GM20000 (cell line): ENCODE results near the gene ABCF3.

Experiments used
- DNase-seq: peaks from one replicate; pipeline ENCODE4 v3.0.0; 2012; ENCODE audit warnings: low spot score
- TF ChIP-seq, protein P1 (sequence below): IDR thresholded peaks from 2 replicates; pipeline ENCODE4 v1.5.1; 2012; ENCODE audit warnings: mild to moderate bottlenecking, control low read depth; ENCODE audit errors: extremely low read depth, missing control alignments

The ABCF3 gene

DNA sequence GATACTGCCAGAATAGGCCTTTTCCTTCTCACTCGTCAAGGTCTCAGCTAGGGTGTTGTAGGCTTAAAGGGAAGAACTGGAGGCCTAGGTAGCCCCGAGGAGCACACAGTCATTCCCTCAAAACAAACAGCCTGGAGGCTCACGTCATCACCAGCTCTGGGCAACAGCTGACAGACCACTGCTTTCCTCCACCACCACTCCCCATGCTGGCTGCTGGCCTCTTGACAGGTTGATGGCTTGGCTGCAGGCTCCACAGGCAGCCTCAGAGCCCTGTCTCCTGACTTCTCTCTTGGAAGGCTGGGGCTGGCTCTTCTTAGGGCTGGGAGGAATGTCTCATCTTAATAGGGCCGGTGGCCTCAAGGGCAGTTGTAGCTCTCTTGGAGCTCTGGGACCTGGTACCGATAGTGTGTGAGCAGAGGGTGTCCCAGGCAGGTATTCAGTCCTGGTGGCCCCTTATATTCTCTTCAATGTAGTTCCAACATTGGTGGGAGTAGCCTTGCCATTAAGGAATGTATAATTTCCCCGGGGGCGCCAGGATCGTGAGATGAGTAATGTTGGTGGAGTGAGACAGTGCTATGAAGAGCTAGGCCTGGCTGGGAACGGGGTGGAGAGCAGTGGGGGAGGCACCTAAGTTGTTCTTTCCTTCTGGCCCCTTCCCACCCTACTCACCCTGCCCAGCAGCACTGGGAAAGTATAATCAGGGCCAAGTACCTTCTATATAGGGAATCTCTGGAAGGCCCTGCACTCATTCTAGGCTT is 17.5 kb upstream of the ABCF3 start:
- DNase-seq = no peak
- TF ChIP-seq, protein P1, sequence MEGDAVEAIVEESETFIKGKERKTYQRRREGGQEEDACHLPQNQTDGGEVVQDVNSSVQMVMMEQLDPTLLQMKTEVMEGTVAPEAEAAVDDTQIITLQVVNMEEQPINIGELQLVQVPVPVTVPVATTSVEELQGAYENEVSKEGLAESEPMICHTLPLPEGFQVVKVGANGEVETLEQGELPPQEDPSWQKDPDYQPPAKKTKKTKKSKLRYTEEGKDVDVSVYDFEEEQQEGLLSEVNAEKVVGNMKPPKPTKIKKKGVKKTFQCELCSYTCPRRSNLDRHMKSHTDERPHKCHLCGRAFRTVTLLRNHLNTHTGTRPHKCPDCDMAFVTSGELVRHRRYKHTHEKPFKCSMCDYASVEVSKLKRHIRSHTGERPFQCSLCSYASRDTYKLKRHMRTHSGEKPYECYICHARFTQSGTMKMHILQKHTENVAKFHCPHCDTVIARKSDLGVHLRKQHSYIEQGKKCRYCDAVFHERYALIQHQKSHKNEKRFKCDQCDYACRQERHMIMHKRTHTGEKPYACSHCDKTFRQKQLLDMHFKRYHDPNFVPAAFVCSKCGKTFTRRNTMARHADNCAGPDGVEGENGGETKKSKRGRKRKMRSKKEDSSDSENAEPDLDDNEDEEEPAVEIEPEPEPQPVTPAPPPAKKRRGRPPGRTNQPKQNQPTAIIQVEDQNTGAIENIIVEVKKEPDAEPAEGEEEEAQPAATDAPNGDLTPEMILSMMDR = no peak

DNA sequence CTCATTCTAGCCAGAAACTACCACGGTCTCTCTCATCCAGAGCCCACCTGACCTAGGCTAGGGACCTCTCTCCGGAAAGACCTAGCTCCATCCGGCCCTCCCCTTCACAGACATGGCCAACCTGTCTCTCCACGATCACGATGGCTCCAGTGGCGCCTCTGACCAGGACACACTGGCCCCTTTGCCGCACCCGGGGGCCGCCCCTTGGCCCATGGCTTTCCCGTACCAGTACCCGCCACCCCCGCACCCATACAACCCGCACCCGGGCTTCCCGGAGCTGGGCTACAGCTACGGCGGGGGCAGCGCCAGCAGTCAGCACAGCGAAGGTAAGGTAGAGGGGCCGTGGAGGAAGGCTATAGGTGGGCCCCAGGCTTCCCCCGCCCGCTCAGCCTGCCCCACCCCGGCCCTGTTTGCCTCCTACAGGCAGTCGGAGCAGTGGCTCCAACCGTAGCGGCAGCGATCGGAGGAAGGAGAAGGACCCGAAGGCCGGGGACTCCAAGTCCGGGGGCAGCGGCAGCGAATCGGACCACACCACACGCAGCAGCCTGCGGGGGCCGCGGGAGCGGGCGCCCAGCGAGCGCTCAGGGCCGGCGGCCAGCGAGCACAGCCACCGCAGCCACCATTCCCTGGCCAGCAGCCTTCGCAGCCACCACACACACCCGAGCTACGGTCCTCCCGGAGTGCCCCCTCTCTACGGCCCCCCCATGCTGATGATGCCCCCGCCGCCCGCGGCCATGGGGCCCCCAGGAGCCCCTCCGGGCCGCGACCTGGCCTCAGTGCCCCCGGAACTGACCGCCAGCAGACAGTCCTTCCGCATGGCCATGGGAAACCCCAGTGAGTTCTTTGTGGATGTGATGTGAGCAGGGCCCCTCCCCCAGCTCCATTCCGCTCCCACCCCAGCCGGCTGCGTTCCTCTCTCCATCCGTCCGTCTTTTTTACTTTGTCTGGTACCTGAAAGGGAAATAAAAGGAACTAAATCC is 15.8 kb upstream of the ABCF3 start:
- TF ChIP-seq, protein P1 = no peak
- DNase-seq = no peak

DNA sequence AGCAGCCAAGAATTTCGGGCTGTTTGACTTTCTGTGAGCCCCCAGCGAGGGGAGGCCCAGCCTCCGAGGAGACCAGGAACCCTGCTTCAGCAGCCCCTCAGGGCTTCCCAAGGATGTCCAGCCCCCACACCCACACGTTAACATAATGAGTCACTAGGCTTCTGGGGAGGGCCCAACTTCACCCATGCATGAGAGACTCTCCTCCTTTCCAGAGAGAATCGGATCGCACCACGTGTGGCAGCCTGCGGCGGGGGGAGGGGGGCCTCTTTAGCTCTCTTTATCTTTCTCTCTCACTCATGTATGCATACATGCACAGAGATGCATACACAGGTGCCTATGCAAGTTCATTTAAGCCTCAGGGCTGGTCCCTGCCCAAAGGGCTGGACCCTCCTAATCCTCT is 14.4 kb upstream of the ABCF3 start:
- TF ChIP-seq, protein P1 = no peak
- peak; percentile 43 for DNase-seq

DNA sequence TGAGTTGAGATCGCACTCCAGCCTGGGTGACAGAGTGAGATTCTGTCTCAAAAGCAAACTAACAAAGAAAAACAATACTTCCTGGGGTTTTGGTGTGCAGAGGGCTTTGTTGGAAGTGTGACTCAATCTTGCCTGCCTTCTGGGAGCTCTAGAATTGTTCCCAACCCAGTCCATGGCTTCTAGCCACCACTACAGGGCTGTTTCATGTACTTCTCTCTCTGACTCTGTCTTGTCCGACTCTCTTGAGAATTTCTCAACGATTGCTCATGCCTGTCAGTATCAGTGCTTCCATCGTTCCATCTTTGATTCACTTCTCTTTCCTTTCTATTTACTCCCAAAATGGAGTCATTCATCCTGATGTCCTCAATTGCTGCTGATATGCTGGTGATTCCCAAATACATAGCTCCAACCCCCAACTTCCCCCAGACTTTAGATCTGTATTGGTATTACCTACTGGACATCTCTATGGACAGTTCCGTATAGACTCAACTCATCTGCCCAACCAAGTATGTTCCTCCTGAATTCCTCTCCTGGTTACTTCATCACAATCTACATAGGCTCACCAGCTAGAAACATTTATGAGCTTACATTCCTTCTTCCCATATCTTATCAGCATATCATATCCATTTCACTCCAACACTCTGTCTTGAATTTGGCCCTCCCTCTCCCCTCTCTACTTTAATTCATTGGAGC is 13.2 kb upstream of the ABCF3 start:
- TF ChIP-seq, protein P1 = no peak

DNA sequence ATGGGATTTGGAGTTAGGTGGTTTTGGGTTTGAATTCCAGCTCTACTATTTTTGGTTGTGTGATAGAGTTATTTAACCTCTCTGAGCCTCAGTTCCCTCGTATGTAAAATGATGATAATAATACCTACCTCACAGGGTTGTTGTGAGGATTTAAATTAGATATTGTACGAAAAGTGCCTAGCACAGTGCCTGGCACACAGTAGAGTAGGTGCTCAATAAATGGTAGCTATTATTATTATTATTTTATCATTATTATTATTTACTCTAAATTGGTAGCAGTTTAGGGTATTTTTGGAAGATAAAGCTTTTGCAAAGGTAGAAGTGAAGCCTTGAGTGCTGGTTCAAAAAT is 12.7 kb upstream of the ABCF3 start:
- no peak for DNase-seq
- TF ChIP-seq, protein P1 = no peak

More for the DNA sequence above, 13.2 kb upstream of the ABCF3 start:
- no peak for DNase-seq

DNA sequence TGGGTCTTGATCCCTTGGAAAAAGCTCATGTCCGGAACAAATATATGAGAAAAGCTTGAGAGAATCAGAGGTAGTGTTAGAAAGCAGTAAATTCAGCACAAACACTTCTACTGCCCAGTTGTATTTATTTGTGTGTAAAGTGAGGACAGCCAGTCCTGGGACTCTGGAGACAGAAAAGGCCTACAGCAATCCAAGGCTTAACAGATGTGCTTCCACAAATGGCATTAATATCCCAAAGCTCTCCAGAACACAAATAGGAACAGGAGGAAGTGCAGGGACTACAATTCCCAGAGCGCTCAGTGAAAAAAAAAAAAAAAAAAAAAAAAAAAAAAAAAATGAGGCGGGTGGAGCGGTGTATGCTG is 11.7 kb upstream of the ABCF3 start:
- no peak for DNase-seq
- TF ChIP-seq, protein P1 = no peak
